Measurements from ENCODE around the gene KAT2A. TPM values are rescaled to one million over a fixed set of nuclear protein-coding genes. Genes with fewer than 3 reads are reported as not detected.

KAT2A gene
- polyA plus RNA-seq, 3 donors: 1.9 to 68.7 (median 2.0) TPM

DNA sequence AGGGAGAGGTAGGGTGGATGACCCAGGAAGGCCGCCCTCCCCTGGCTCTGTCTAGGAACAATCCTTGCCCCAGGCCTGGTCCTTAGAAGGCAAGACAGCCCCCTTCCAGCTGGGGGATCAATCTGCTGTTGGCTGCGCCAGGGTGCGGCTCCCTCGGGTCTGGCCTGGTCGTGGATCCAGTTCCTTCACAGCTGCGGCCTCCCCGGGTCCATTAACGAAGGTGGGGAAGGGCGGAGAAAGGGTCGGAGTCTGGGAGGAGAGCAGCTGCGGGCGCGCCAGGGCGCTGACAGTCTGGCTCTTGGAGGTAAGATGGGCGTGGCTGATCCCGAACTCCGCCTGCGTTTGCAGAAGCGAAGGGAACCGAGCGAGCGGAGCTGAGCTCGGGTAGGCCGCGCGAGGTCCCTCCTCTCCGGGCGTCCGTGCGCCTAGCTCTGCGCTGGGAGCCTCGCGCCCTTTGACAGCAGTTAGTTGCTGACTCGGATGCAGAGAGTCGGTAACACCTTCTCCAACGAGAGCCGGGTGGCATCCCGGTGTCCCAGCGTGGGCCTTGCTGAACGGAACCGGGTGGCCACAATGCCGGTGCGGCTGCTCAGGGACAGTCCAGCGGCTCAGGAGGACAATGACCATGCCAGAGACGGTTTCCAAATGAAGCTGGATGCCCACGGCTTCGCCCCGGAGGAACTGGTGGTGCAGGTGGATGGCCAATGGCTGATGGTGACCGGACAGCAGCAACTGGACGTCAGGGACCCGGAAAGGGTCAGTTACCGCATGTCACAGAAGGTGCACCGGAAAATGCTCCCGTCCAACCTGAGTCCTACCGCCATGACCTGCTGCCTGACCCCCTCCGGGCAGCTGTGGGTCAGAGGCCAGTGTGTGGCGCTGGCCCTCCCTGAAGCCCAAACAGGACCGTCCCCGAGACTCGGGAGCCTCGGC lies 1.5 kb upstream of the KAT2A start, which contains the start of gene HSPB9:
HSPB9 (plus strand) TSS at position 434 of the 933 bp plus-strand sequence; CDS start at position 481, 47 bp downstream.
- Histone ChIP-seq H2AFZ (ENCODE audit: insufficient read depth, low read depth, low read length, poor library complexity, severe bottlenecking) (peak within 1 kb of the TSS; percentile 87), H3K4me2 (replicated peaks; ENCODE audit: extremely low read depth, low read length, poor library complexity, severe bottlenecking) (peak within 1 kb of the TSS; percentile 94), H4K20me1 (ENCODE audit: insufficient read depth, low read length) (peaks cover 28% of the 10 kb centered on the region), H3K4me1 (ENCODE audit: control insufficient read depth in 1 of 2, insufficient read depth in 2 of 2, low read length in 2 of 2) (peaks cover 9 to 16% of the 10 kb centered on the region in 2 donors), H3K9me3 (replicated peaks in 1 of 2; ENCODE audit: control insufficient read depth in 1 of 2, insufficient read depth in 1 of 2, low read length in 2 of 2) (no peaks in the 10 kb centered on the region), H3K27me3 (ENCODE audit: control insufficient read depth in 2 of 2, insufficient read depth in 2 of 2, low read length in 2 of 2) (no peaks in the 10 kb centered on the region), H3K79me2 (ENCODE audit: insufficient read depth, low read length) (no peaks in the 10 kb centered on the region), H3K27ac (ENCODE audit: low read depth in 1 of 2, low read length in 2 of 2) (no peak within 1 kb of the TSS), H3K9ac (ENCODE audit: insufficient read depth, low read length, poor library complexity, severe bottlenecking) (no peak within 1 kb of the TSS), H3K36me3 (replicated peaks in 1 of 2; ENCODE audit: control insufficient read depth in 1 of 2, insufficient read depth in 2 of 2, low read length in 2 of 2) (peaks cover 34 to 35% of the 10 kb centered on the region in 2 donors), H3K4me3 (replicated peaks in 1 of 3; ENCODE audit: low read depth in 2 of 3, low read length in 3 of 3) (no peak within 1 kb of the TSS)
- Mint-ChIP-seq H3K27me3 (ENCODE audit: low read depth in 3 of 3) (no peaks in the 10 kb centered on the region), H3K4me3 (no peak within 1 kb of the TSS), H3K4me1 (peaks cover 16% of the 10 kb centered on the region), H3K36me3 (peaks cover 39 to 52% of the 10 kb centered on the region in 2 donors), H3K9me3 (no peaks in the 10 kb centered on the region), H3K27ac (peak within 1 kb of the TSS in 3 of 7 donors; percentile 35 to 91 (median 84))
- no peak for DNase-seq
- TF ChIP-seq, protein P1, sequence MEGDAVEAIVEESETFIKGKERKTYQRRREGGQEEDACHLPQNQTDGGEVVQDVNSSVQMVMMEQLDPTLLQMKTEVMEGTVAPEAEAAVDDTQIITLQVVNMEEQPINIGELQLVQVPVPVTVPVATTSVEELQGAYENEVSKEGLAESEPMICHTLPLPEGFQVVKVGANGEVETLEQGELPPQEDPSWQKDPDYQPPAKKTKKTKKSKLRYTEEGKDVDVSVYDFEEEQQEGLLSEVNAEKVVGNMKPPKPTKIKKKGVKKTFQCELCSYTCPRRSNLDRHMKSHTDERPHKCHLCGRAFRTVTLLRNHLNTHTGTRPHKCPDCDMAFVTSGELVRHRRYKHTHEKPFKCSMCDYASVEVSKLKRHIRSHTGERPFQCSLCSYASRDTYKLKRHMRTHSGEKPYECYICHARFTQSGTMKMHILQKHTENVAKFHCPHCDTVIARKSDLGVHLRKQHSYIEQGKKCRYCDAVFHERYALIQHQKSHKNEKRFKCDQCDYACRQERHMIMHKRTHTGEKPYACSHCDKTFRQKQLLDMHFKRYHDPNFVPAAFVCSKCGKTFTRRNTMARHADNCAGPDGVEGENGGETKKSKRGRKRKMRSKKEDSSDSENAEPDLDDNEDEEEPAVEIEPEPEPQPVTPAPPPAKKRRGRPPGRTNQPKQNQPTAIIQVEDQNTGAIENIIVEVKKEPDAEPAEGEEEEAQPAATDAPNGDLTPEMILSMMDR (IDR thresholded peaks at IDR 0.05): no peak
- WGBS (ENCODE audit: insufficient coverage): 92% methylated on average over 53 of the region's 61 CpGs
- intact Hi-C loops (cut with micrococcal nuclease): no loop called here

DNA sequence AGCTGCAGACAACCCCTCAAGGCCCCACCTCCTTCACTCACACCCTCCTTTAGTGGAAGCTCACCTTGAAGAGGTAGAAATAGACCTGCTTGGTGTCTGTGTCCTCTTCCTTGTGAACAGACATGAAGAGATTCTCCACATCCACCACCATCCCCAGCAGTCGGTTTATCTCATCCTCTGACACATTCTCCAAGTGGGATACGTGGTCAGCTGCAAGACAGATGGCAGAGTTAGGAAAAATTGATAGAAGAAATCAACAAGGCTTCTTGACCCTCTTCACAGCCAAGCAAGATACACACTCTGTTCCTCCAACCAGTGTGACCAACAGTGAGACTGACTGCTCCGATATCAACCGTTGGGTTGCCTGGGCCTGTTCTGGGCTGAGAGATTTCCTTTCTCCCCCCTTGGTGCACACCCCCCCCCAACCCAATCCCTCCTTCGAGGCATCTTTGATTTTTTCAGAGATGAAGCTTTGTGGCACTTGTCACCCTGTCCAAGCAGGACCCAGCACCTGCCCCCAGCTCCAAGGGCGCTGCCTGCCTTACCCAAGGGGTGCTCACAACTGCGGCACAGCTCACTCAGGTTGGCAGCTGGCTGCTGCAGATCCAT lies 902 bp downstream of the KAT2A start:
- no peak overlapping the region for H3K27ac Mint-ChIP-seq
- peak overlapping the region in 1 of 3 experiments; percentile 78 for H3K4me3 ChIP-seq (replicated peaks in 1 of 3; ENCODE audit: low read depth in 2 of 3, low read length in 3 of 3)
- H3K9ac ChIP-seq (ENCODE audit: insufficient read depth, low read length, poor library complexity, severe bottlenecking): no peak overlapping the region
- peaks cover 27% of the 10 kb centered on the region for H3K4me1 Mint-ChIP-seq
- no peak for DNase-seq
- peak overlapping the region in 1 of 2 donors; percentile 54 for H3K4me3 Mint-ChIP-seq
- intact Hi-C loops (cut with micrococcal nuclease): no loop called here
- peak overlapping the region; percentile 94 for H3K4me2 ChIP-seq (replicated peaks; ENCODE audit: extremely low read depth, low read length, poor library complexity, severe bottlenecking)
- peak overlapping the region; percentile 87 for H2AFZ ChIP-seq (ENCODE audit: insufficient read depth, low read depth, low read length, poor library complexity, severe bottlenecking)
- WGBS (ENCODE audit: insufficient coverage): 38% methylated on average over 3 of the region's 7 CpGs
- H3K79me2 ChIP-seq (ENCODE audit: insufficient read depth, low read length): no peaks in the 10 kb centered on the region
- H3K27ac ChIP-seq (ENCODE audit: low read depth in 1 of 2, low read length in 2 of 2): no peak overlapping the region
- H3K9me3 Mint-ChIP-seq: no peaks in the 10 kb centered on the region
- no peaks in the 10 kb centered on the region for H3K9me3 ChIP-seq (replicated peaks in 1 of 2; ENCODE audit: control insufficient read depth in 1 of 2, insufficient read depth in 1 of 2, low read length in 2 of 2)
- H3K36me3 Mint-ChIP-seq: peaks cover 25 to 38% of the 10 kb centered on the region in 2 donors
- no peaks in the 10 kb centered on the region for H3K27me3 ChIP-seq (ENCODE audit: control insufficient read depth in 2 of 2, insufficient read depth in 2 of 2, low read length in 2 of 2)
- H3K27me3 Mint-ChIP-seq (ENCODE audit: low read depth in 3 of 3): no peaks in the 10 kb centered on the region
- peaks cover 6% of the 10 kb centered on the region for H4K20me1 ChIP-seq (ENCODE audit: insufficient read depth, low read length)
- TF ChIP-seq, protein P1 (IDR thresholded peaks at IDR 0.05): no peak
- H3K36me3 ChIP-seq (replicated peaks in 1 of 2; ENCODE audit: control insufficient read depth in 1 of 2, insufficient read depth in 2 of 2, low read length in 2 of 2): peaks cover 12% of the 10 kb centered on the region in 2 donors
- peaks cover 9 to 16% of the 10 kb centered on the region in 2 donors for H3K4me1 ChIP-seq (ENCODE audit: control insufficient read depth in 1 of 2, insufficient read depth in 2 of 2, low read length in 2 of 2)

Data from CD14-positive monocyte (primary cell).